Cardiac muscle cell (in vitro differentiated cells and primary cell): ENCODE results near the gene ARHGAP6. TPM values are rescaled to one million over a fixed set of nuclear protein-coding genes. Genes with fewer than 3 reads are reported as not detected.

Experiments
- DNase-seq, 2 donors: peaks; one replicate each; pipeline versions ENCODE4 v3.0.0 to v3.0.0-alpha.2; 2010 to 2017; ENCODE audit warnings: low read depth in 1 of 2, low spot score in 1 of 2
- H3K27ac ChIP-seq: fragments of 200-600 bp; sonication (generic); 2 replicates; pipeline ENCODE4 v1.5.1; 2016
- H3K27me3 ChIP-seq: fragments of 200-600 bp; sonication (generic); 2 replicates; pipeline ENCODE4 v1.6.0; 2016; ENCODE audit warnings: control low read depth
- H3K36me3 ChIP-seq: fragments of 200-600 bp; sonication (generic); 2 replicates; pipeline ENCODE4 v1.5.1; 2016; ENCODE audit warnings: control low read depth
- H3K4me1 ChIP-seq: fragments of 200-600 bp; sonication (generic); 2 replicates; pipeline ENCODE4 v1.8.1; 2017; ENCODE audit warnings: low read depth, mild to moderate bottlenecking, mixed run types
- H3K4me3 ChIP-seq: fragments of 200-600 bp; sonication (generic); 2 replicates; pipeline ENCODE4 v1.5.1; 2016; ENCODE audit warnings: mild to moderate bottlenecking
- H3K9me3 ChIP-seq: fragments of 200-600 bp; sonication (generic); 2 replicates; pipeline ENCODE4 v1.5.1; 2017; ENCODE audit warnings: low read depth, mild to moderate bottlenecking, control low read depth
- polyA plus RNA-seq: library from polyadenylated mRNA; unstranded; fragments of >200 nt; fragmentation: Nextera tagmentation; extraction: Ambion mirVana; gene quantifications from 2 replicates; pipeline ENCODE4 v1.2.1, GENCODE V29; 2016
- total RNA-seq: library from RNA; depleted of rRNA; stranded (reverse); fragments of >200 nt; gene quantifications from 2 replicates; pipeline ENCODE4 v1.2.3, GENCODE V29; 2016
- TF ChIP-seq, protein P1 (sequence below): IDR thresholded peaks from 2 replicates; pipeline ENCODE4 v1.5.1; 2012; ENCODE audit warnings: low read depth, mild to moderate bottlenecking, low read length

Gene ARHGAP6
- total and polyA plus RNA-seq, 2 experiments from 2014 or later, result 10.5 to 45.0 TPM

- no peak for DNase-seq
- H3K4me3 ChIP-seq, result no peak overlapping the region
- H3K27ac ChIP-seq, result no peak overlapping the region
- no peaks in the 10 kb centered on the region for H3K9me3 ChIP-seq
- no peaks in the 10 kb centered on the region for H3K4me1 ChIP-seq
- TF ChIP-seq, protein P1, sequence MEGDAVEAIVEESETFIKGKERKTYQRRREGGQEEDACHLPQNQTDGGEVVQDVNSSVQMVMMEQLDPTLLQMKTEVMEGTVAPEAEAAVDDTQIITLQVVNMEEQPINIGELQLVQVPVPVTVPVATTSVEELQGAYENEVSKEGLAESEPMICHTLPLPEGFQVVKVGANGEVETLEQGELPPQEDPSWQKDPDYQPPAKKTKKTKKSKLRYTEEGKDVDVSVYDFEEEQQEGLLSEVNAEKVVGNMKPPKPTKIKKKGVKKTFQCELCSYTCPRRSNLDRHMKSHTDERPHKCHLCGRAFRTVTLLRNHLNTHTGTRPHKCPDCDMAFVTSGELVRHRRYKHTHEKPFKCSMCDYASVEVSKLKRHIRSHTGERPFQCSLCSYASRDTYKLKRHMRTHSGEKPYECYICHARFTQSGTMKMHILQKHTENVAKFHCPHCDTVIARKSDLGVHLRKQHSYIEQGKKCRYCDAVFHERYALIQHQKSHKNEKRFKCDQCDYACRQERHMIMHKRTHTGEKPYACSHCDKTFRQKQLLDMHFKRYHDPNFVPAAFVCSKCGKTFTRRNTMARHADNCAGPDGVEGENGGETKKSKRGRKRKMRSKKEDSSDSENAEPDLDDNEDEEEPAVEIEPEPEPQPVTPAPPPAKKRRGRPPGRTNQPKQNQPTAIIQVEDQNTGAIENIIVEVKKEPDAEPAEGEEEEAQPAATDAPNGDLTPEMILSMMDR, result no peak
- no peaks in the 10 kb centered on the region for H3K36me3 ChIP-seq
- no peaks in the 10 kb centered on the region for H3K27me3 ChIP-seq
These were observed 36.7 kb upstream of the ARHGAP6 start for GRCh38 chrX:11702420-11702819.

GRCh38 chrX:11698702-11699101, 33.0 kb upstream of the ARHGAP6 start:
- no peak overlapping the region for H3K27ac ChIP-seq
- TF ChIP-seq, protein P1, result no peak
- H3K4me1 ChIP-seq, result no peaks in the 10 kb centered on the region
- H3K36me3 ChIP-seq, result no peaks in the 10 kb centered on the region
- DNase-seq, result peak in 1 of 2 donors; percentile 40
- H3K27me3 ChIP-seq, result no peaks in the 10 kb centered on the region
- H3K9me3 ChIP-seq, result no peaks in the 10 kb centered on the region
- no peak overlapping the region for H3K4me3 ChIP-seq

- Histone ChIP-seq H3K9me3 (no peaks in the 10 kb centered on the region), H3K27ac (no peak overlapping the region), H3K4me1 (no peaks in the 10 kb centered on the region), H3K27me3 (no peaks in the 10 kb centered on the region), H3K4me3 (no peak overlapping the region), H3K36me3 (no peaks in the 10 kb centered on the region)
- DNase-seq, result no peak
- TF ChIP-seq, protein P1, result no peak
These were observed 22.5 kb upstream of the ARHGAP6 start for GRCh38 chrX:11688201-11688600.

- Histone ChIP-seq H3K27me3 (no peaks in the 10 kb centered on the region), H3K9me3 (no peaks in the 10 kb centered on the region), H3K36me3 (no peaks in the 10 kb centered on the region), H3K27ac (peak overlapping the region; percentile 48), H3K4me3 (no peak overlapping the region), H3K4me1 (no peaks in the 10 kb centered on the region)
- TF ChIP-seq, protein P1, result no peak
- no peak for DNase-seq
These were observed 21.4 kb upstream of the ARHGAP6 start for GRCh38 chrX:11687157-11687556.

DNA sequence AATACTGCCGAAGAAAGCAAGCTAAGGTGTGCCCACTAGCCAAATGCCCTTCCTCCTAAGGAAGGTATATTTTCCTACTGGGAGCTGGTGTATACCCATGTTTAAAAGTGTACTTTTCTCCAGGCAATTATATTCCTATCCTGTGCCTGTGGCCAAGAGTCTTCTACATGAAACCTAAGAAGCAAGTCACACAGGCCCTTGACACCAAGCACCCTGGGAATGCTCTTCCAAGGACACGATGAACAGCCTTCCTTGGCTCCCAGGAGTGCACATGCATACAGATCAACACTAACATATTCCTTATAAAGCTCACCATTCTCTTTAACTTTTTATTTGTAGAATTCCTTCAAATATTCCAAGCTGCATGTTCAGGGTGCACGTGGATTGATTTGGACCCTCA, 17.3 kb upstream of the ARHGAP6 start:
- H3K9me3 ChIP-seq, result no peaks in the 10 kb centered on the region
- TF ChIP-seq, protein P1, result no peak
- DNase-seq, result no peak
- H3K27ac ChIP-seq, result no peak overlapping the region
- H3K27me3 ChIP-seq, result no peaks in the 10 kb centered on the region
- H3K4me1 ChIP-seq, result peaks cover 15% of the 10 kb centered on the region
- no peak overlapping the region for H3K4me3 ChIP-seq
- H3K36me3 ChIP-seq, result no peaks in the 10 kb centered on the region

DNA sequence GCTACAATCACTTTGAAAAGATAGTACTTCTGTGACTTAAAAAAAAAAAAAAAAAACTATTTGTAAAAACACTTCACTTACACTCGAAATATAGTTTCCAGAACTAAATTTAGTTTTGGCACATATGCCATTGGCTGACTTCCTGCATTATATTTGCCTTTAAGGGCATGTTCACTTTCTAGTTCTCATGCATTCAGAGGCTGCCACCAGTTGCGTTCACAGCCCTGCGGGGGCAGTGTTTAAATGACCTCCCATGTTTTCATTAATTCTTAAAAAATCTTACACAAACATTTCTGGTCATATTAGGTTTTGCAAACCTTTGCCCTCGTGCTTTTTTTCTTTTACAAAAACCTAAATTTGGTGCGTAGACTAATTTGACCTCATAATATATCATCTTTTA, 12.4 kb upstream of the ARHGAP6 start:
- peaks cover 17% of the 10 kb centered on the region for H3K4me1 ChIP-seq
- TF ChIP-seq, protein P1, result peak; percentile 41
- H3K27me3 ChIP-seq, result no peaks in the 10 kb centered on the region
- peak; percentile 10 to 20 for DNase-seq
- no peaks in the 10 kb centered on the region for H3K9me3 ChIP-seq
- no peak overlapping the region for H3K4me3 ChIP-seq
- no peaks in the 10 kb centered on the region for H3K36me3 ChIP-seq
- H3K27ac ChIP-seq, result peak overlapping the region; percentile 19
